ENCODE data around the gene PTPRN2. TPM values are rescaled to one million over a fixed set of nuclear protein-coding genes. Genes with fewer than 3 reads are reported as not detected.

The PTPRN2 gene
- total and polyA plus RNA-seq, 2 of the 13 experiments (the other 11 are each of a cell fraction or from before 2014, with no cell fraction given) = 2.5 to 24.2 TPM

DNA sequence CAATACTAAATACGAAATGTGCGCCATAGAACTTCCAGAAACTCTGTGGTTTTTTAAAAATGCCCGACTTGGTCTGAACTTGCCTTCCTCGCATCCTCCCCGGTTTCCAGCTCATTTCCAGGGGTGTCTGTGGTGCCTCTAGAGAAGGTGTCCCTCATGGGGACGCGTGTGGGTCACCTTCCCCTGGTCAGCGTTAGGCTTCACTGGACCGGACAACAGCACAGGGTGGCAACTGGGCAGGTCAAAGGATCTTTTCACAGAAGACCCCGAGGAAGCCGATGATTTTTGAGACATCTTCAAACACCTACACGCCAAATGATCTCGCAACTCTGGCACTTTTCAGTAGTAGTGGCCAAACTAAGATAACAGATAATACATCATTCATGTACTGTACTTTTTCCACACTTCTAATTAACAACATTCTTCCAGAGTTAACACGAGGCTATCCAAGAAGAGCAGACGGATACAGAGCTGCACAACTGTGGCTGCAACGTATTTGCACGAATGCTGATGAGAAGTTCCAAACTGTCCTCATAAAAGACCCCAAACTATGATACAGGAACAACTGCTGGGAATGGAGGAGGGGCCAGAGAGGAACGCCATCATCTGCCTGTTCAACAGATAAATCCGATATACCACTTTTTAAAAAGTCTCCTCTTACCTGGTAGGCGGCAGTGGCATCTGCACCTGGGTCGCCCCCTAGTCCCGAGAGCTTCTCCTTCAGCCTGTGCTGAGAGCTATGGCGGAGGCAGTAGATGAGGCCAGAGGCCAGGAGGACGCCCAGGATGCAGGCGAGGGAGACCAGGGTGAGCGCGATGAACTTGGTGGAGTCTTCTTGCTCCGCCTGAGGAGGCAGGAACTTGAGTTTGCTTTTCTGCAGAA is 905.3 kb downstream of the PTPRN2 start (continued):
- TF ChIP-seq, protein P1, sequence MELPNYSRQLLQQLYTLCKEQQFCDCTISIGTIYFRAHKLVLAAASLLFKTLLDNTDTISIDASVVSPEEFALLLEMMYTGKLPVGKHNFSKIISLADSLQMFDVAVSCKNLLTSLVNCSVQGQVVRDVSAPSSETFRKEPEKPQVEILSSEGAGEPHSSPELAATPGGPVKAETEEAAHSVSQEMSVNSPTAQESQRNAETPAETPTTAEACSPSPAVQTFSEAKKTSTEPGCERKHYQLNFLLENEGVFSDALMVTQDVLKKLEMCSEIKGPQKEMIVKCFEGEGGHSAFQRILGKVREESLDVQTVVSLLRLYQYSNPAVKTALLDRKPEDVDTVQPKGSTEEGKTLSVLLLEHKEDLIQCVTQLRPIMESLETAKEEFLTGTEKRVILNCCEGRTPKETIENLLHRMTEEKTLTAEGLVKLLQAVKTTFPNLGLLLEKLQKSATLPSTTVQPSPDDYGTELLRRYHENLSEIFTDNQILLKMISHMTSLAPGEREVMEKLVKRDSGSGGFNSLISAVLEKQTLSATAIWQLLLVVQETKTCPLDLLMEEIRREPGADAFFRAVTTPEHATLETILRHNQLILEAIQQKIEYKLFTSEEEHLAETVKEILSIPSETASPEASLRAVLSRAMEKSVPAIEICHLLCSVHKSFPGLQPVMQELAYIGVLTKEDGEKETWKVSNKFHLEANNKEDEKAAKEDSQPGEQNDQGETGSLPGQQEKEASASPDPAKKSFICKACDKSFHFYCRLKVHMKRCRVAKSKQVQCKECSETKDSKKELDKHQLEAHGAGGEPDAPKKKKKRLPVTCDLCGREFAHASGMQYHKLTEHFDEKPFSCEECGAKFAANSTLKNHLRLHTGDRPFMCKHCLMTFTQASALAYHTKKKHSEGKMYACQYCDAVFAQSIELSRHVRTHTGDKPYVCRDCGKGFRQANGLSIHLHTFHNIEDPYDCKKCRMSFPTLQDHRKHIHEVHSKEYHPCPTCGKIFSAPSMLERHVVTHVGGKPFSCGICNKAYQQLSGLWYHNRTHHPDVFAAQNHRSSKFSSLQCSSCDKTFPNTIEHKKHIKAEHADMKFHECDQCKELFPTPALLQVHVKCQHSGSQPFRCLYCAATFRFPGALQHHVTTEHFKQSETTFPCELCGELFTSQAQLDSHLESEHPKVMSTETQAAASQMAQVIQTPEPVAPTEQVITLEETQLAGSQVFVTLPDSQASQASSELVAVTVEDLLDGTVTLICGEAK (IDR thresholded peaks at IDR 0.05) = no peak
- TF ChIP-seq, protein P1 (CRISPR knock-in tag; IDR thresholded peaks at IDR 0.05) = no peak
- TF ChIP-seq SCMH1 (CRISPR knock-in tag; IDR thresholded peaks at IDR 0.05; ENCODE audit: borderline replicate concordance) (no peak), THAP11 (CRISPR knock-in tag; IDR thresholded peaks at IDR 0.05) (no peak)
- TF ChIP-seq, protein P2, sequence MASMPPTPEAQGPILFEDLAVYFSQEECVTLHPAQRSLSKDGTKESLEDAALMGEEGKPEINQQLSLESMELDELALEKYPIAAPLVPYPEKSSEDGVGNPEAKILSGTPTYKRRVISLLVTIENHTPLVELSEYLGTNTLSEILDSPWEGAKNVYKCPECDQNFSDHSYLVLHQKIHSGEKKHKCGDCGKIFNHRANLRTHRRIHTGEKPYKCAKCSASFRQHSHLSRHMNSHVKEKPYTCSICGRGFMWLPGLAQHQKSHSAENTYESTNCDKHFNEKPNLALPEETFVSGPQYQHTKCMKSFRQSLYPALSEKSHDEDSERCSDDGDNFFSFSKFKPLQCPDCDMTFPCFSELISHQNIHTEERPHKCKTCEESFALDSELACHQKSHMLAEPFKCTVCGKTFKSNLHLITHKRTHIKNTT (CRISPR knock-in tag; IDR thresholded peaks at IDR 0.05) = no peak
- TF ChIP-seq, protein P3, sequence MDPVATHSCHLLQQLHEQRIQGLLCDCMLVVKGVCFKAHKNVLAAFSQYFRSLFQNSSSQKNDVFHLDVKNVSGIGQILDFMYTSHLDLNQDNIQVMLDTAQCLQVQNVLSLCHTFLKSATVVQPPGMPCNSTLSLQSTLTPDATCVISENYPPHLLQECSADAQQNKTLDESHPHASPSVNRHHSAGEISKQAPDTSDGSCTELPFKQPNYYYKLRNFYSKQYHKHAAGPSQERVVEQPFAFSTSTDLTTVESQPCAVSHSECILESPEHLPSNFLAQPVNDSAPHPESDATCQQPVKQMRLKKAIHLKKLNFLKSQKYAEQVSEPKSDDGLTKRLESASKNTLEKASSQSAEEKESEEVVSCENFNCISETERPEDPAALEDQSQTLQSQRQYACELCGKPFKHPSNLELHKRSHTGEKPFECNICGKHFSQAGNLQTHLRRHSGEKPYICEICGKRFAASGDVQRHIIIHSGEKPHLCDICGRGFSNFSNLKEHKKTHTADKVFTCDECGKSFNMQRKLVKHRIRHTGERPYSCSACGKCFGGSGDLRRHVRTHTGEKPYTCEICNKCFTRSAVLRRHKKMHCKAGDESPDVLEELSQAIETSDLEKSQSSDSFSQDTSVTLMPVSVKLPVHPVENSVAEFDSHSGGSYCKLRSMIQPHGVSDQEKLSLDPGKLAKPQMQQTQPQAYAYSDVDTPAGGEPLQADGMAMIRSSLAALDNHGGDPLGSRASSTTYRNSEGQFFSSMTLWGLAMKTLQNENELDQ (CRISPR knock-in tag; IDR thresholded peaks at IDR 0.05; ENCODE audit: borderline replicate concordance) = no peak
- TF ChIP-seq, protein P4, sequence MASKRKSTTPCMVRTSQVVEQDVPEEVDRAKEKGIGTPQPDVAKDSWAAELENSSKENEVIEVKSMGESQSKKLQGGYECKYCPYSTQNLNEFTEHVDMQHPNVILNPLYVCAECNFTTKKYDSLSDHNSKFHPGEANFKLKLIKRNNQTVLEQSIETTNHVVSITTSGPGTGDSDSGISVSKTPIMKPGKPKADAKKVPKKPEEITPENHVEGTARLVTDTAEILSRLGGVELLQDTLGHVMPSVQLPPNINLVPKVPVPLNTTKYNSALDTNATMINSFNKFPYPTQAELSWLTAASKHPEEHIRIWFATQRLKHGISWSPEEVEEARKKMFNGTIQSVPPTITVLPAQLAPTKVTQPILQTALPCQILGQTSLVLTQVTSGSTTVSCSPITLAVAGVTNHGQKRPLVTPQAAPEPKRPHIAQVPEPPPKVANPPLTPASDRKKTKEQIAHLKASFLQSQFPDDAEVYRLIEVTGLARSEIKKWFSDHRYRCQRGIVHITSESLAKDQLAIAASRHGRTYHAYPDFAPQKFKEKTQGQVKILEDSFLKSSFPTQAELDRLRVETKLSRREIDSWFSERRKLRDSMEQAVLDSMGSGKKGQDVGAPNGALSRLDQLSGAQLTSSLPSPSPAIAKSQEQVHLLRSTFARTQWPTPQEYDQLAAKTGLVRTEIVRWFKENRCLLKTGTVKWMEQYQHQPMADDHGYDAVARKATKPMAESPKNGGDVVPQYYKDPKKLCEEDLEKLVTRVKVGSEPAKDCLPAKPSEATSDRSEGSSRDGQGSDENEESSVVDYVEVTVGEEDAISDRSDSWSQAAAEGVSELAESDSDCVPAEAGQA (IDR thresholded peaks at IDR 0.05; ENCODE audit: low read depth) = no peak
- TF ChIP-seq, protein P4 (CRISPR knock-in tag; IDR thresholded peaks at IDR 0.05; ENCODE audit: borderline replicate concordance) = no peak
